K562 (cell line): ENCODE measurements around the gene DNASE1L1. TPM values are rescaled to one million over a fixed set of nuclear protein-coding genes. Genes with fewer than 3 reads are reported as not detected.

Experiments
- E2F5 ChIP-seq: sonication (generic); formaldehyde crosslinking; IDR thresholded peaks from 2 replicates; pipeline ENCODE4 v1.8.0; 2022; ENCODE audit warnings: mild to moderate bottlenecking, missing genetic modification reagents
- RERE ChIP-seq: sonication (generic); formaldehyde crosslinking; IDR thresholded peaks from 2 replicates; pipeline ENCODE4 v1.8.0; 2023; ENCODE audit warnings: missing genetic modification reagents, mild to moderate bottlenecking, borderline replicate concordance
- USF2 ChIP-seq: sonication (generic); formaldehyde crosslinking; IDR thresholded peaks from 2 replicates; pipeline ENCODE4 v1.5.0; 2020; ENCODE audit warnings: missing genetic modification reagents
- ZBTB2 ChIP-seq: fragments of 450-650 bp; IDR thresholded peaks from 2 replicates; pipeline ENCODE4 v1.6.1; 2016; ENCODE audit warnings: antibody characterized with exemption
- polyA plus RNA-seq, 8 experiments: library from polyadenylated mRNA; depleted of rRNA in 4 of 8; stranded (reverse) in 5 of 8; unstranded in 3 of 8; fragments of >200 nt; fragmentation: Nextera tagmentation in 2 of 8; fragmentation: Illumina TruSeq in 1 of 8; extraction: Ambion mirVana in 2 of 8; extraction: Trizol in 1 of 8; gene quantifications; 2 replicates each; pipeline versions ENCODE4 v1.2.1 to v1.2.3, GENCODE V29; 2011 to 2014; ENCODE audit warnings: inconsistent platforms in 1 of 8, missing spikeins in 1 of 8
- total RNA-seq, 7 experiments: library from RNA; depleted of rRNA in 6 of 7; stranded (reverse); fragments of >200 nt in 6 of 7; fragmentation: Illumina TruSeq in 2 of 7; extraction: Trizol in 2 of 7; gene quantifications; 2 replicates each; pipeline versions ENCODE4 v1.2.1 to v1.2.3, GENCODE V29; 2011 to 2021; ENCODE audit warnings: low replicate concordance in 1 of 7

DNASE1L1 gene
- total and polyA plus RNA-seq, 9 of the 15 experiments (the other 6 are each of a cell fraction or from before 2014, with no cell fraction given): 0.73 to 12.6 (median 7.9) TPM

GRCh38 chrX:154372612-154373022 lies 36.4 kb downstream of the DNASE1L1 start (continued):
- no peak for TF ChIP-seq E2F5
- TF ChIP-seq RERE (CRISPR knock-in tag): no peak
- no peak for TF ChIP-seq ZBTB2
- peak; percentile 22; the same call in 1 of the 2 replicates for TF ChIP-seq USF2 (CRISPR knock-in tag)
